Fibroblast of lung (primary cell): ENCODE measurements around the gene SYMPK. TPM values are rescaled to one million over a fixed set of nuclear protein-coding genes. Genes with fewer than 3 reads are reported as not detected.

Experiments used
- DNase-seq, 2 donors: peaks; one replicate each; pipeline versions ENCODE4 v3.0.0 to v3.0.0-alpha.2; 2010; ENCODE audit warnings: low read depth in 2 of 2
- H2AFZ ChIP-seq: 2 replicates; pipeline ENCODE4 v1.5.1; 2012; ENCODE audit warnings: low read length, control low read depth, inconsistent platforms
- H3K27ac ChIP-seq: 2 replicates; pipeline ENCODE4 v1.5.1; 2011; ENCODE audit warnings: low read length, control low read depth; ENCODE audit not compliant: insufficient read depth
- H3K27me3 ChIP-seq: 2 replicates; pipeline ENCODE4 v1.5.1; 2011; ENCODE audit warnings: mild to moderate bottlenecking, low read length; ENCODE audit not compliant: control insufficient read depth, insufficient read depth
- H3K36me3 ChIP-seq: 2 replicates; pipeline ENCODE4 v1.5.1; 2011; ENCODE audit warnings: low read length; ENCODE audit not compliant: control insufficient read depth, insufficient read depth
- H3K4me1 ChIP-seq: 2 replicates; pipeline ENCODE4 v1.5.1; 2011; ENCODE audit warnings: low read length; ENCODE audit not compliant: control insufficient read depth, insufficient read depth; ENCODE audit errors: extremely low read depth
- H3K4me2 ChIP-seq: 2 replicates; pipeline ENCODE4 v1.5.1; 2011; ENCODE audit warnings: low read length, control low read depth; ENCODE audit not compliant: insufficient read depth; ENCODE audit errors: extremely low read depth
- H3K4me3 ChIP-seq, 4 experiments: fragments of 200-600 bp in 1 of 4; sonication (generic) in 1 of 4; replicated peaks in 1 of 4; 2 replicates each; pipeline ENCODE4 v1.5.1; 2011 to 2016; ENCODE audit warnings: low read length in 4 of 4, low read depth in 3 of 4, mild to moderate bottlenecking in 3 of 4, control low read depth in 2 of 4, inconsistent platforms in 1 of 4, mixed read lengths in 1 of 4; ENCODE audit not compliant: insufficient read depth in 1 of 4; ENCODE audit errors: control extremely low read depth in 1 of 4
- H3K79me2 ChIP-seq: 2 replicates; pipeline ENCODE4 v1.5.1; 2012; ENCODE audit warnings: mild to moderate bottlenecking, low read length, inconsistent platforms; ENCODE audit not compliant: control insufficient read depth, insufficient read depth
- H3K9ac ChIP-seq: 2 replicates; pipeline ENCODE4 v1.5.1; 2011; ENCODE audit warnings: mild to moderate bottlenecking, low read length, control low read depth; ENCODE audit not compliant: insufficient read depth
- H3K9me3 ChIP-seq: 2 replicates; pipeline ENCODE4 v1.5.1; 2012; ENCODE audit warnings: low read depth, low read length; ENCODE audit not compliant: control insufficient read depth, insufficient read depth
- H4K20me1 ChIP-seq: 2 replicates; pipeline ENCODE4 v1.5.1; 2011; ENCODE audit warnings: low read length; ENCODE audit not compliant: control insufficient read depth, insufficient read depth; ENCODE audit errors: extremely low read depth
- EZH2 ChIP-seq: IDR thresholded peaks from 2 replicates; pipeline ENCODE4 v1.5.1; 2012; ENCODE audit warnings: low read length, control low read depth, mild to moderate bottlenecking; ENCODE audit errors: missing control alignments
- polyA plus RNA-seq, 2 donors: library from polyadenylated mRNA; depleted of rRNA in 1 of 2; stranded (reverse) in 1 of 2; unstranded in 1 of 2; fragments of >200 nt; gene quantifications; 2 replicates each; pipeline ENCODE4 v1.2.1, GENCODE V29; 2011 to 2012; ENCODE audit warnings: missing spikeins in 1 of 2
- total RNA-seq: library from RNA; depleted of rRNA; stranded (reverse); fragments of >200 nt; gene quantifications from 2 replicates; pipeline ENCODE4 v1.2.1, GENCODE V29; 2014
- TF ChIP-seq, protein P1 (sequence below), 2 donors: IDR thresholded peaks in 1 of 2; conservative IDR thresholded peaks in 1 of 2; 1 replicate in 1 of 2; 2 replicates in 1 of 2; pipeline ENCODE4 v1.5.1; 2011 to 2012; ENCODE audit warnings: low read length in 2 of 2, control low read depth in 1 of 2, inconsistent platforms in 1 of 2, low read depth in 1 of 2, mild to moderate bottlenecking in 1 of 2

Gene SYMPK
- total and polyA plus RNA-seq, 2 donors (not counting 1 experiment from before 2014, with no cell fraction given): 32.2 to 48.2 TPM

DNA sequence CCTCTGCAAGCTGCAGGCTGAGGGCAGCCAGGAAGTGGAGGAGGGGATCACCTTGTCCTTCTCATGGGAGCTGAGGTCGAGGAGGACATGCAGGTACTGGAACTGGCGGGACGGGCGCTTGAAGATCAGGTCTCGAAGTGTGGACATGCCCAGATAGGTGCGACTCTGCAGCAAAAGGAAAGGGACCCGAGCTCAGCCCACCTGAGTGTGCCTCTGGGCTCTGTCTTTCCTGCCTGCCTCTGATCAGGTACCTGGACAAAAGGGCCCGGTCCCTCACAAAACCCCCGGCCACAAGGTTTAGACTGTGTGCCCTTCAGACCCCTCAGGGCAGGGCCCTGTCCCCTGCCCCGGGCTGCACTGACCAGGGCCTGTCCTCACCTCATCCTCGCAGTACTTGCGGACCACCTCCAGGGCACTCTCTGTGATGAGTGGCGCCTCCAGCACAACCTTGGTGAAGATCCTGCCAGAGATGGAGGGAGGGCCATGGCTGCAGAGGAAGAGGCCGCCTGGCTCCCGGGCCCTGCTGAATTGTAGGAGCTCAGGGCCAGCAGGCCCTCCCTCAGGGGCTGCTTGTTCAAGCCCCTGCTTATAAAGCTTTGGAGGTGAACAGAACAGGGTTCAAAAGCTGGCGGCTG is 35.4 kb downstream of the SYMPK start:
- no peak overlapping the region for H3K27ac ChIP-seq
- H3K4me1 ChIP-seq: no peaks in the 10 kb centered on the region
- TF ChIP-seq, protein P1, sequence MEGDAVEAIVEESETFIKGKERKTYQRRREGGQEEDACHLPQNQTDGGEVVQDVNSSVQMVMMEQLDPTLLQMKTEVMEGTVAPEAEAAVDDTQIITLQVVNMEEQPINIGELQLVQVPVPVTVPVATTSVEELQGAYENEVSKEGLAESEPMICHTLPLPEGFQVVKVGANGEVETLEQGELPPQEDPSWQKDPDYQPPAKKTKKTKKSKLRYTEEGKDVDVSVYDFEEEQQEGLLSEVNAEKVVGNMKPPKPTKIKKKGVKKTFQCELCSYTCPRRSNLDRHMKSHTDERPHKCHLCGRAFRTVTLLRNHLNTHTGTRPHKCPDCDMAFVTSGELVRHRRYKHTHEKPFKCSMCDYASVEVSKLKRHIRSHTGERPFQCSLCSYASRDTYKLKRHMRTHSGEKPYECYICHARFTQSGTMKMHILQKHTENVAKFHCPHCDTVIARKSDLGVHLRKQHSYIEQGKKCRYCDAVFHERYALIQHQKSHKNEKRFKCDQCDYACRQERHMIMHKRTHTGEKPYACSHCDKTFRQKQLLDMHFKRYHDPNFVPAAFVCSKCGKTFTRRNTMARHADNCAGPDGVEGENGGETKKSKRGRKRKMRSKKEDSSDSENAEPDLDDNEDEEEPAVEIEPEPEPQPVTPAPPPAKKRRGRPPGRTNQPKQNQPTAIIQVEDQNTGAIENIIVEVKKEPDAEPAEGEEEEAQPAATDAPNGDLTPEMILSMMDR (conservative IDR thresholded peaks at IDR 0.05 in 1 of 2, IDR thresholded peaks at IDR 0.05 in 1 of 2; ENCODE audit: low read depth in 1 of 2, low read length in 2 of 2): no peak
- TF ChIP-seq EZH2: no peak
- peaks cover 43% of the 10 kb centered on the region for H3K36me3 ChIP-seq
- H3K27me3 ChIP-seq: no peaks in the 10 kb centered on the region
- H3K79me2 ChIP-seq: no peaks in the 10 kb centered on the region
- H4K20me1 ChIP-seq: no peaks in the 10 kb centered on the region
- no peak overlapping the region for H3K4me3 ChIP-seq
- H3K9me3 ChIP-seq: no peaks in the 10 kb centered on the region
- no peak overlapping the region for H3K4me2 ChIP-seq
- DNase-seq: no peak
- no peak overlapping the region for H2AFZ ChIP-seq
- no peak overlapping the region for H3K9ac ChIP-seq

DNA sequence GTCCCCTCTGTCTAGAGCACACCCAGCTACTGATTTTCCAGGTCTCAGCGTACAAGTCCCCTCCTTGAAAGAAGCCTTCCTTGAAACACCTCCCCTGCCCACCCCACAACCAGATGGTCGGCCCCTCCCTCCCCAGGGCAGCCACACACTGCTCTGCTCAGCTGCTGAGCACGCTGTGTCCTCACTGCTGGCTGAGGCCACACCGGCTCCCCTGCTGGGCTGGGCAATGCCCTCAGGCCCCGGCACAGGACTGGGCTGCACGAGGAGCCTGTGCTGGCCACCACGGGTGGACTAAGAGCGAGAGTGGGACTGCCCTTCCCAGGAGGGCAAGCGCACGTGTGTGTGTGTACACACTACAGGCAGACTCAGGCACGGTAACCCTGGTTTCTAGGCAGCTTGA is 36.0 kb downstream of the SYMPK start:
- no peak overlapping the region for H3K4me3 ChIP-seq
- no peaks in the 10 kb centered on the region for H3K4me1 ChIP-seq
- no peaks in the 10 kb centered on the region for H3K9me3 ChIP-seq
- DNase-seq: no peak
- peaks cover 41% of the 10 kb centered on the region for H3K36me3 ChIP-seq
- H3K4me2 ChIP-seq: no peak overlapping the region
- TF ChIP-seq, protein P1 (conservative IDR thresholded peaks at IDR 0.05 in 1 of 2, IDR thresholded peaks at IDR 0.05 in 1 of 2; ENCODE audit: low read depth in 1 of 2, low read length in 2 of 2): no peak
- TF ChIP-seq EZH2: no peak
- no peaks in the 10 kb centered on the region for H3K27me3 ChIP-seq
- no peaks in the 10 kb centered on the region for H3K79me2 ChIP-seq
- no peak overlapping the region for H3K27ac ChIP-seq
- H3K9ac ChIP-seq: no peak overlapping the region
- no peaks in the 10 kb centered on the region for H4K20me1 ChIP-seq
- no peak overlapping the region for H2AFZ ChIP-seq

DNA sequence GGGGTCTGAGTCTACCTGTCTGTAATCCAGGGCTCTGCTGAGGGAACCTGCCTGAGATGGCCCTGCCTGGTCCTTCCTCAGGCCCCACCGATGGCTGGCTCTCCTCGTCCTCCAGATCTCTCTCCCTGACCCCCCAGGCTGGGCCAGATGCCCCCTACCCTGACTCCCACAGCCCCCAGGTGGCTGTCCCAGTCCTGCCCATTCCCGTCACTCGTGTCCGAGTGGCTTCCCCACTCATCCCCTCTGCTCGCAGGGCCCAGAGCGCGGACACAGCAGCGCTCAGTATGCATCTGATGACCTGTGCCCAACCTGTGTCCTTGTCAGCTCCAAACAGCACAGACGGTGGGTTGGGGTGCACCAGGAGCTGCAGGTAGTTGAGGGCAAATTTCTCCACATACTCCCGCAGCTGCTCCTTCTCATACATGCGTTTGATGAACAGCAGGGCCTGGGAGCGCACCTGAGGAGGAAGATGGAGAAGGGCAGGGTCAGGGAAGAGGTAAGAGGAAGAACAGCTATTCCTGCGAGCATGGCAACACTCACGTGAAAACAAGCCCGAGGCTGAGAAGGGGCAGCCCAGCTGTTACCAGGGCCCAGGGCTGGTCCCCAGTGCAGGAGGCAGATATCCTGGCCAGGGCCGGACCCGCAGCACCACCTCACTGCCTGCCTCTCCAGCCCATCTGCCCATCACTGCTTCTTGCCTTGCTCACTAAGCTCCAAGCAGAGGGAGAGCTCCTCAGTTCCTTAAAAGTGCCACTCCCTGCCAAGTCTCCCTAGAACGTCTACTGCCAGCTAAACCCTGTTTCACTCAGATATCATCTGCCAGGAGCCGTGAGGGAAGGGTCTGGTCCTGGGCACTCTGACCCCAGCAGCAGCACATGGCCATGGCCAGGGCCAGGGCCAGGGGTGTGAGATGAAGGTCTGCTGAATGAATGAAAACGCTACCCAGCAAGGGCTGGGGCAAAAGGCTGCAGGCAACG is 36.7 kb downstream of the SYMPK start:
- H3K4me2 ChIP-seq: no peak overlapping the region
- H3K9ac ChIP-seq: no peak overlapping the region
- no peaks in the 10 kb centered on the region for H3K79me2 ChIP-seq
- H4K20me1 ChIP-seq: no peaks in the 10 kb centered on the region
- H3K36me3 ChIP-seq: peaks cover 43% of the 10 kb centered on the region
- no peak overlapping the region for H2AFZ ChIP-seq
- no peaks in the 10 kb centered on the region for H3K9me3 ChIP-seq
- no peak for DNase-seq
- H3K27ac ChIP-seq: no peak overlapping the region
- no peak overlapping the region for H3K4me3 ChIP-seq
- TF ChIP-seq, protein P1 (conservative IDR thresholded peaks at IDR 0.05 in 1 of 2, IDR thresholded peaks at IDR 0.05 in 1 of 2; ENCODE audit: low read depth in 1 of 2, low read length in 2 of 2): no peak
- TF ChIP-seq EZH2: no peak
- H3K27me3 ChIP-seq: no peaks in the 10 kb centered on the region
- no peaks in the 10 kb centered on the region for H3K4me1 ChIP-seq
